ENCODE data around the gene EPC1.

GRCh38 chr10:32381165-32381564, 34.2 kb upstream of the EPC1 start:
- no peak for TF ChIP-seq CTCF (IDR thresholded peaks at IDR 0.05)
- TF ChIP-seq POLR2A (IDR thresholded peaks at IDR 0.05) = no peak

Measured in tibial nerve (tissue), 3 donors.